HG03196 (cell line): Measurements from ENCODE around the gene CALCOCO1.

Source experiments
- ATAC-seq: cut with Tn5 transposase; IDR thresholded peaks from one replicate; pipeline ENCODE4 v1.9.1; 2021; ENCODE audit not compliant: unreplicated experiment

The CALCOCO1 gene

DNA sequence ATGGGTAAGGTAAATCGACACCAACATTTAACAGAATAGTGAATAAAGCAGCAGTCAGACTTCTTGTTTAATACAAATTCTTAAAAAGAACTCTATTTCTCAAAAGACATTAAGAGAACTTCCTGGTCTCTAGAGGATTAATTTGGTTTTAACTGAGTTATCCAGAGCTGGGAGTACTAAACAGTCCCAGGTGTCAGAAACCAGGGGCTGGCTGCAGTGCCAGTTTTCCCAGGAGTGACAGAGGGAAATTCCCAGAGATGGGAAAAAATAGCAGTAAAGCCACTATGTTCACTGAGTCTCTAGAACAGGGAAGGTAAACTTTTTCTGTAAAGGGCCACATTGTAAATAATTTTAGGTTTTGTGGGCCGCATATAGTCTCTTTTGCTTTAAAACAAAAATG, 60.2 kb downstream of the CALCOCO1 start:
- no peak for ATAC-seq

DNA sequence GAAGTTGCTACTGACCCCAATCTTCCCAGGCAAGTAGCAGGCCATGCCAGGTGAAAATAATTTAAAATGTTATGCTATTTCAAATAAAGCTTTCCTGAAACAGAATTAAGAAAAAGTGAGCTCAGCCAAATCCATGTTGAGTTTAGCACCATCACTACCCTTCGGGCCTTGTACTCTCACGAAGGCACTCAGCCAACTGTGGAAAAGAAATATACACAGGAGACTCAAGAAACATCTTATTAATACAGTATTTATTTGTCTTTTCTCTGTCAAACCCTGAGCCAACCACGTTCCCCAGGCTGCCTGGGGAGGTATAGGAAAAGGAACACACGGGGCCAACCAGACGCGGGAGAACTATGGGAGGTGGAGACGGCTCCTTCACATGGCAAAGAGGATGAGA, 62.3 kb downstream of the CALCOCO1 start:
- ATAC-seq: no peak

DNA sequence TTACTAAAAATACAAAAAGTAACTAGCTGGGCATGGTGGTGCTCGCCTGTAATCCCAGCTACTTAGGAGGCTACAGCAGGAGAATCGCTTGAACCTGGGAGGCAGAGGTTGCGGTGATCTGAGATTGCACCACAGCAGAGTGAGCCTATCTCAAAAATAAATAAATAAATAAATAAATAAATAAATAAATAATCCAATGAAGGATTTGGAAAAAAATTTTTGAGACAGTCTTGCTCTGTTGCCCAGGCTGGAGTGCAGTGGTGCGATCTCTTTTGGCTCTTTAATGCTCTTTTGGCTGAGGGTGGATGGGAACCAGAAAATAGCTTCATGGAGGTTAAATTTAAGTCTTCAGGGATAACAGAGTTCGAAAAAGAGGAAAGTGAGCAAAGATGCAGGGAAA, 63.1 kb downstream of the CALCOCO1 start:
- no peak for ATAC-seq

DNA sequence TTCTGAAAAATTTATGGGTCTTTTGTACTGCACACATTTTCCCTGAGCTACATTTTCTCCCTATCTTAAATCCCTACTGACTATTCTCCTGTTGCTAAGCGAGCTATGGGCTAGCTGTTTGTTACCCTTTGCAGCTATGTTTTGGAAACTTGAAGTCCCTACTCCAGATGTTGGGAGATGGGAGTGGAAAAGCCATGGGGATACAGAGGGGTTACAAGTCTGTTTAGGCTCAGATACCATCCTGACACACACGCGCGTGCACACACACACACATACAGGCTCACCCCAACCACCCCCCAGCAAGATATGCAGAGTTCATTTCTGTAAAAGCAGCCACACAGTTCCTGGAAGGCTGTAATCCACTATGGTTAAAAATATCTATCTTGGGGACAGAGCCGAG, 67.2 kb downstream of the CALCOCO1 start:
- no peak for ATAC-seq

DNA sequence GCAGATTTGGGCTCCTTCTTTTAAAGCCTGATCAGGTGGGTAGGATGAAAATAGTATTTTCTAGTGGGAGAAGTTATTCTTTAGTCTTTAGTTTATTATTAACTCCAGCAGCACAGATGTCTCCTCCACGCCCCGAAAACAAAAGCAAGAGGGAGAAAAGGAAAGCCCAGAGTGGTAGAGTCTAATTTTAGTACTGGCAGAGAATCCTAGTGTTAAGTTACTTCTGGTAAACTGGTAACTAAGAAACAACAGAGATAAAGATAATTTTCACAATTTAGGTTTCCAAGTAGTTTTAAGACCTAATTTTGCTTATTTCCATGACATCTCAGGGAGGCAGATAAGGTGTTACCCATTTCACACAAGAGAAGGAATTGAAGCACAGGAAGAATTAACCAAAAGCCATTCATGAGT, 67.7 kb downstream of the CALCOCO1 start:
- no peak for ATAC-seq

DNA sequence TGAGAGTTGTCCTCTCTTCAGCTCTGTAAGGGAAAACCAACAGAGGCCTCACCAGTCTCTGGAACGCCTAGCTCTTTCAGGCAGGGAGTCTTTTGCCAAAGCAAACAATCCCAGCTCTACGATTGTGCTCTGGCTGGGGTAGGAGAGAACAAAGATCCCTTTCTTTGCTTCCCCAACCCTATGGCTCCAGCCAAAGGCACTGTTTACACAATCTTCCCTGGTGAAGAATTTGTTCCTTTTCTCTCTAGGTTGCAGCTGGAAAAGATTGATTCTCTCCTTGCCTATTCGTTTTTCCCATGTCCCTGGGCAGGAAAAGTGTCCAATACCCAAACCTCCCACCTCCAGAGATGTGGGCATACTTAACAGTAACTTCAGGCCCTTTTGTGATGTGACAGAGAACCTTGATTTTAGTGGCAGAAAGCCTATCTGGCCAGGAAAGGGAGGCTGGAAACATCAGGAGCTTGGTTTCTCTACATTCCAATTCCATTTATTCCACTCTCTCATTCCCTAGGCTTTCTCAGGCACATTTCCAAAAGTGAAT, 68.2 kb downstream of the CALCOCO1 start:
- ATAC-seq: no peak
